Nephron progenitor cell (in vitro differentiated cells): ENCODE data around the gene KCNQ4.

Experiments used
- DNase-seq: peaks from one replicate; pipeline ENCODE4 v3.0.0; 2021
- H3K27ac Mint-ChIP-seq: 2 replicates; pipeline ENCODE4 v1.8.0; 2021; ENCODE audit warnings: mild to moderate bottlenecking, moderate library complexity, mixed read lengths
- H3K27me3 Mint-ChIP-seq: 2 replicates; pipeline ENCODE4 v1.8.0; 2021; ENCODE audit warnings: mild to moderate bottlenecking, low read depth, mixed read lengths; ENCODE audit not compliant: poor library complexity
- H3K36me3 Mint-ChIP-seq: 2 replicates; pipeline ENCODE4 v1.8.0; 2021; ENCODE audit warnings: low read depth, mixed read lengths
- H3K4me1 Mint-ChIP-seq: 2 replicates; pipeline ENCODE4 v1.8.0; 2021; ENCODE audit warnings: mixed read lengths
- H3K4me3 Mint-ChIP-seq: 2 replicates; pipeline ENCODE4 v1.8.0; 2021; ENCODE audit warnings: mild to moderate bottlenecking, moderate library complexity, mixed read lengths
- H3K9me3 Mint-ChIP-seq: 2 replicates; pipeline ENCODE4 v1.8.0; 2021; ENCODE audit warnings: mild to moderate bottlenecking, moderate library complexity, mixed read lengths
- TF ChIP-seq, protein P1 (sequence below): fragments of 200-600 bp; sonication (generic); IDR thresholded peaks from 2 replicates; pipeline ENCODE4 v1.5.0; 2021; ENCODE audit warnings: antibody characterized with exemption

KCNQ4 gene

DNA sequence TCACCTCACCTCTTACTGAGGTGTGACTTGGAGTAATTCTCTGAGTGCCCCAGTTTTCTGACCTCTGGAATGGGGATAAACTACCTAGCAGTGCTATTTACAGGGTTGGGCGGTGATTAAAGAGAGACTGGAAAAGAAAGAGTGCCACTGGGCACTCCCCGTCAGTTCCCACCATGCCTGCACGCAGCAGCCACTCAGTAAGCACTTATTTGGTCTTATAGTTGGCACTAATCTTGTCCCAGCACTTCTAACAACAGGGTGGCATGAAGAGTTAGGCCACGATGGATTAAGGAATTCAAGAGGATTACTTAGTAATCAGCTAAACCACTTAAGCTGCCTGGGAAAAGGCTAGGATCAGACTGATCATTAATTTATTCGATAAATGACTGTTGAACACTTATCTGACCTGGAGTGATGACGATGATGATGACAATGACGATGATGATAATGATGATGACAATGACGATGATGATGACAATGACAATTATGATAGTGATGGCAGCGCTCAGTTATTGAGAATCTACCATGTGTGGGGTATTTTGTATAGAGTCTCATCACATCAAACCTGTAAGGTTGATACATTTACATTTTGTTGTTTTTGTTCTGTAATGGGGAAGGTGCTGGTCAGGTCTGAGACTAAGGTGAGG, 73.2 kb downstream of the KCNQ4 start:
- H3K27me3 Mint-ChIP-seq: peaks cover 43% of the 10 kb centered on the region
- H3K4me1 Mint-ChIP-seq: peaks cover 15% of the 10 kb centered on the region
- no peak overlapping the region for H3K4me3 Mint-ChIP-seq
- TF ChIP-seq, protein P1, sequence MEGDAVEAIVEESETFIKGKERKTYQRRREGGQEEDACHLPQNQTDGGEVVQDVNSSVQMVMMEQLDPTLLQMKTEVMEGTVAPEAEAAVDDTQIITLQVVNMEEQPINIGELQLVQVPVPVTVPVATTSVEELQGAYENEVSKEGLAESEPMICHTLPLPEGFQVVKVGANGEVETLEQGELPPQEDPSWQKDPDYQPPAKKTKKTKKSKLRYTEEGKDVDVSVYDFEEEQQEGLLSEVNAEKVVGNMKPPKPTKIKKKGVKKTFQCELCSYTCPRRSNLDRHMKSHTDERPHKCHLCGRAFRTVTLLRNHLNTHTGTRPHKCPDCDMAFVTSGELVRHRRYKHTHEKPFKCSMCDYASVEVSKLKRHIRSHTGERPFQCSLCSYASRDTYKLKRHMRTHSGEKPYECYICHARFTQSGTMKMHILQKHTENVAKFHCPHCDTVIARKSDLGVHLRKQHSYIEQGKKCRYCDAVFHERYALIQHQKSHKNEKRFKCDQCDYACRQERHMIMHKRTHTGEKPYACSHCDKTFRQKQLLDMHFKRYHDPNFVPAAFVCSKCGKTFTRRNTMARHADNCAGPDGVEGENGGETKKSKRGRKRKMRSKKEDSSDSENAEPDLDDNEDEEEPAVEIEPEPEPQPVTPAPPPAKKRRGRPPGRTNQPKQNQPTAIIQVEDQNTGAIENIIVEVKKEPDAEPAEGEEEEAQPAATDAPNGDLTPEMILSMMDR: no peak
- H3K27ac Mint-ChIP-seq: no peak overlapping the region
- DNase-seq: no peak
- no peaks in the 10 kb centered on the region for H3K9me3 Mint-ChIP-seq
- no peaks in the 10 kb centered on the region for H3K36me3 Mint-ChIP-seq

DNA sequence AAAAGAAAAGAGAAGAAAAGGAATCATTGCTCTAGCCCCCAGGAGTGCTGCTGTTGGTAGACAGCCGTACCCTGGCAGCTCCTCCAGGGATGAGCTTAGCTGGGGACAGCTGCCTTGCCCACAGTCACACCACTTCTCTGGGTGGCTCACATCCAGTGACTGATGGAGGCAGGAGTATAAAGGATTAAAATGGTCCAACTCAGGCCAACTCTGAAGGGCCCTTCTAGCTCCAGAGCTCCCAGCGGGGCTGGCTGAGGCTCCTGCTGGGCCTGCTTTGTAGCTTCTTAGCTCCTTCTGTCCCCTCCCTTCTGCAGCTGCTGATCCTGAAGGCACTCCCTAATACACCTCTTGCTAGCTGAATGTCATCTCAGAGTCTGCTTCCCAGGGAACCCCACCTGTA, 74.2 kb downstream of the KCNQ4 start:
- Mint-ChIP-seq H3K4me3 (no peak overlapping the region), H3K9me3 (no peaks in the 10 kb centered on the region), H3K27me3 (peaks cover 40% of the 10 kb centered on the region), H3K36me3 (no peaks in the 10 kb centered on the region), H3K4me1 (peaks cover 20% of the 10 kb centered on the region), H3K27ac (no peak overlapping the region)
- DNase-seq: no peak
- TF ChIP-seq, protein P1: no peak

DNA sequence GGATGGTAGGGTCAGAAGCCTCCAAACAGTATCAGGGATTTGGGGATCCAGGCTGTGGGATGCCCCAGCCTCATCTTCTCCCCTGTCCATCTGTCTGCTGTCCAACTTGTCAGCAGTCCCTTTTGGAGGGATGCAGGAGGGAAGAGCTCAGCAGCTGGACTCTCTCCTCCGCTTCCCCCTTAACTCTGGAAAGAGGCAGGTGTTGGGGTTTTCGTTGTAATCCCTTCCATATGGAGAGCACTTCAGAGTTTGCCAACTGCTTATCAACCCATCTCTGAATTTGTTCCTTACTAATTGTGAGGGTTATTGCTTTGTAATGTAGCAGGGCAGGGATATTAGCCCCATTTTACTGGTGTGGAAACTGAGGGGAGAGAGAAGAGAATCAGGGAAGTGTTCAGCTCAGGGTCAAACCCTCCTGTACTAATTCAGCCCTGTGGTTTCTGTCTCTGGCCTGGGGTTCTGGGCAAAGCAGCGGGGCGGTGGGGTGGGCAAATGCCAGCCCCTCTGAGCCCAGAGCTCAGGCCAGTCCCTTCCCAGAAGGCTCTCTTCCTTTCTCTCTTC, 75.3 kb downstream of the KCNQ4 start:
- Mint-ChIP-seq H3K4me3 (no peak overlapping the region), H3K36me3 (no peaks in the 10 kb centered on the region), H3K9me3 (no peaks in the 10 kb centered on the region), H3K4me1 (peaks cover 28% of the 10 kb centered on the region), H3K27ac (no peak overlapping the region), H3K27me3 (peaks cover 40% of the 10 kb centered on the region)
- TF ChIP-seq, protein P1: no peak
- no peak for DNase-seq

DNA sequence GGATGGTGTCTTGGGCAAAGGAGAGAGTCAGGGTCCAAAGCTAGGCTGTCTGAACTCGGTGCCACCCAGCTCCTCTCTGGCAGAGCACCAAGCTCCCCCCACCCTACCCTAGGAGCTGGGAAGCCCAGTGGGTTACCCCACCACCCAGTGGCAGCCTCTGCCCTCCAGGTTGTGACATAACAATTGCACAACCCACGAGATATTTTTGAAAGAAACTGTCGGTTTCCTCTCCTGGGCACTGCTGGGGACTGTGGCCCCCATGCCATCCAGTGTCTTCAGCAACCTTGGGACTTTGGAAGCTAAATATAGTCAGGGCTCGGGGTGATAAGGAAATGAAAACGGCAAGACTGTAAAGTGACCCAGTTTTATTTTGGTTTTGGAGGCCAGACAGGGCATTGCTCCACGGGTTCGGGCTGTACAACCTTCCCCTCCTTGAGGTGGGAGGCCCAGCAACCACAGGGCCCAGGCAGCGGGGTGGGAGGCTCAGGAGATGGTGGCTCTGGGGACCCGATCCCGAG, 77.2 kb downstream of the KCNQ4 start:
- no peaks in the 10 kb centered on the region for H3K9me3 Mint-ChIP-seq
- H3K4me3 Mint-ChIP-seq: peak overlapping the region; percentile 85
- peaks cover 40% of the 10 kb centered on the region for H3K27me3 Mint-ChIP-seq
- no peak overlapping the region for H3K27ac Mint-ChIP-seq
- no peaks in the 10 kb centered on the region for H3K36me3 Mint-ChIP-seq
- TF ChIP-seq, protein P1: no peak
- H3K4me1 Mint-ChIP-seq: peaks cover 32% of the 10 kb centered on the region
- DNase-seq: no peak

DNA sequence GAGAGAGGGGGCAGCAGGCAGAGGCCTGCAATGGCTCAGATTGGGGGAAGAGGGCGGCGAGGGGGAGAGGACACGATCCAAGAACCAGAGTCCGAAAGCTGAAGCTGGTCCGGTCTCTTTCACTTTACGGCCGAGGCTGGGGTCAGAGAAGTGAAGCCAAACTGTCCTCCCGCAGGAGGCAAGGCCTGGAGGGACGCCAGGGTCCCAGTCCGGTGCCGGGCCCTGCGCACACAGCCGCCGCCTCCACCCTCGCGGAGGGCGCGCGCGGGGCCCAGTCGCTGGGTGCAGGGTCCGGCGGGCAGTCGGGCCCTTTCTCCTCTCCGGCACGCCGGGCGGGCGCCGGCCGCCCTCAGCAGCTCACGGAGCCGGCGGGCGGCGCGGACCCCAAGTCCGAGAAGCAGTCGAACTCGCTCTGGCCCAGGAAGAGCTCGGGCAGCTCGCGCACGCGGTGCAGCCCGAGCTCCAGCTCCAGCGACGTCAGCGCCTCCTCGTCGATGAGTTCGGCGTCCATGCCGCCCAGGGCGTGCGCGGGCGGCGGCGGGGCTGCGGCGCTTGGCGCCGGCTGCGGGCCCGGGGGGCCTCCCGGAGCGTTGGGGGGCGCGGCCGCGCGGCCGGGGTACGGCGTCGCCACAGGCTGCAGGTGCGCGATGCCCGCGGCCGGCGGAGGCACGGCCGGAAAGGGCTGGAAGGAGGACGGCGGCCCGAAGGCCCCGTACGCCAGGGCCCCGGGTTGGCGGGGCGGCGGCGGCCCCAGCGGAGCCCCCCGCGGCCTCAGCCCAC, 77.8 kb downstream of the KCNQ4 start:
- DNase-seq: peak; percentile 54
- TF ChIP-seq, protein P1: no peak
- peak overlapping the region; percentile 85 for H3K4me3 Mint-ChIP-seq
- peaks cover 40% of the 10 kb centered on the region for H3K27me3 Mint-ChIP-seq
- H3K27ac Mint-ChIP-seq: no peak overlapping the region
- no peaks in the 10 kb centered on the region for H3K36me3 Mint-ChIP-seq
- H3K4me1 Mint-ChIP-seq: peaks cover 32% of the 10 kb centered on the region
- H3K9me3 Mint-ChIP-seq: no peaks in the 10 kb centered on the region
